Neuronal stem cell (in vitro differentiated cells): ENCODE data around the gene CDC42EP3.

Experiments used
- DNase-seq: peaks from one replicate; pipeline ENCODE4 v3.0.0-alpha.2; 2013; ENCODE audit warnings: low spot score
- H2AFZ ChIP-seq: one replicate; pipeline ENCODE4 v1.6.1; 2013; ENCODE audit warnings: mild to moderate bottlenecking, low read length, inconsistent platforms
- H2AK5ac ChIP-seq: 2 replicates; pipeline ENCODE4 v1.6.1; 2013; ENCODE audit warnings: low read depth, mild to moderate bottlenecking, inconsistent platforms, low read length, moderate library complexity, mixed read lengths
- H2BK120ac ChIP-seq: 2 replicates; pipeline ENCODE4 v1.6.1; 2013; ENCODE audit warnings: low read depth, mild to moderate bottlenecking, inconsistent platforms, low read length, moderate library complexity, mixed read lengths
- H2BK12ac ChIP-seq: one replicate; pipeline ENCODE4 v1.6.1; 2013; ENCODE audit warnings: low read length, inconsistent platforms
- H2BK15ac ChIP-seq: 2 replicates; pipeline ENCODE4 v1.6.1; 2013; ENCODE audit warnings: mild to moderate bottlenecking, low read length, inconsistent platforms, mixed read lengths
- H2BK5ac ChIP-seq: one replicate; pipeline ENCODE4 v1.6.1; 2013; ENCODE audit warnings: inconsistent platforms, mild to moderate bottlenecking, low read length, moderate library complexity
- H3K14ac ChIP-seq: one replicate; pipeline ENCODE4 v1.6.1; 2013; ENCODE audit warnings: low read length, inconsistent platforms
- H3K18ac ChIP-seq: 2 replicates; pipeline ENCODE4 v1.6.1; 2013; ENCODE audit warnings: low read length, inconsistent platforms
- H3K23ac ChIP-seq: 2 replicates; pipeline ENCODE4 v1.6.1; 2013; ENCODE audit warnings: low read depth, mild to moderate bottlenecking, mixed read lengths, low read length, inconsistent platforms; ENCODE audit not compliant: poor library complexity
- H3K27ac ChIP-seq: replicated peaks from 3 replicates; pipeline ENCODE4 v1.5.1; 2013; ENCODE audit warnings: low read length, inconsistent platforms
- H3K27me3 ChIP-seq, 3 experiments: 2 replicates each; pipeline ENCODE4 v1.6.1; 2013; ENCODE audit warnings: low read length in 3 of 3, mild to moderate bottlenecking in 2 of 3, inconsistent platforms in 1 of 3, low read depth in 1 of 3, mixed read lengths in 1 of 3, moderate library complexity in 1 of 3; ENCODE audit not compliant: control insufficient read depth in 3 of 3, insufficient read depth in 3 of 3
- H3K36me3 ChIP-seq, 2 donors: replicated peaks in 1 of 2; 2 replicates each; pipeline ENCODE4 v1.6.1; 2013; ENCODE audit warnings: low read length in 2 of 2; ENCODE audit not compliant: control insufficient read depth in 2 of 2, insufficient read depth in 2 of 2
- H3K4ac ChIP-seq: 2 replicates; pipeline ENCODE4 v1.6.1; 2013; ENCODE audit warnings: inconsistent platforms, mild to moderate bottlenecking, low read length, moderate library complexity
- H3K4me1 ChIP-seq, 2 donors: 1 replicate in 1 of 2; 2 replicates in 1 of 2; pipeline ENCODE4 v1.6.1; 2013; ENCODE audit warnings: low read length in 2 of 2, low read depth in 1 of 2; ENCODE audit not compliant: control insufficient read depth in 2 of 2, insufficient read depth in 1 of 2
- H3K4me2 ChIP-seq: one replicate; pipeline ENCODE4 v1.6.1; 2013; ENCODE audit warnings: mild to moderate bottlenecking, low read length, inconsistent platforms; ENCODE audit not compliant: insufficient read depth, poor library complexity, severe bottlenecking
- H3K4me3 ChIP-seq, 2 donors: 2 replicates each; pipeline ENCODE4 v1.5.1; 2013; ENCODE audit warnings: low read length in 2 of 2, mild to moderate bottlenecking in 2 of 2, inconsistent platforms in 1 of 2, moderate library complexity in 1 of 2
- H3K79me1 ChIP-seq: one replicate; pipeline ENCODE4 v1.6.1; 2013; ENCODE audit warnings: low read depth, mild to moderate bottlenecking, inconsistent platforms, low read length, moderate library complexity
- H3K9ac ChIP-seq: one replicate; pipeline ENCODE4 v1.6.1; 2013; ENCODE audit warnings: mild to moderate bottlenecking, low read depth, low read length, inconsistent platforms; ENCODE audit not compliant: poor library complexity
- H3K9me3 ChIP-seq, 2 donors: replicated peaks in 1 of 2; 2 replicates each; pipeline versions ENCODE3 to v1.6.1; 2013; ENCODE audit warnings: low read length in 2 of 2, mild to moderate bottlenecking in 2 of 2, inconsistent platforms in 1 of 2, low read depth in 1 of 2, mixed read lengths in 1 of 2, moderate library complexity in 1 of 2; ENCODE audit not compliant: control insufficient read depth in 2 of 2, insufficient read depth in 1 of 2
- H4K8ac ChIP-seq: one replicate; pipeline ENCODE4 v1.6.1; 2013; ENCODE audit warnings: low read depth, mild to moderate bottlenecking, inconsistent platforms, low read length, moderate library complexity
- H4K91ac ChIP-seq: one replicate; pipeline ENCODE4 v1.6.1; 2013; ENCODE audit warnings: low read length, low read depth, mild to moderate bottlenecking, inconsistent platforms; ENCODE audit not compliant: poor library complexity
- WGBS, 2 donors: extraction: QIAGEN DNeasy Blood & Tissue Kit; methylation state at CpG; one replicate each; pipeline ENCODE4 v1.1.7; 2013; ENCODE audit warnings: missing lambda C conversion rate in 2 of 2, mixed read lengths in 1 of 2; ENCODE audit not compliant: insufficient read length in 2 of 2, insufficient replicate concordance in 1 of 2; ENCODE audit errors: extremely low coverage in 2 of 2; 5-methylcytosine and 5-hydroxymethylcytosine counted together

CDC42EP3 gene

DNA sequence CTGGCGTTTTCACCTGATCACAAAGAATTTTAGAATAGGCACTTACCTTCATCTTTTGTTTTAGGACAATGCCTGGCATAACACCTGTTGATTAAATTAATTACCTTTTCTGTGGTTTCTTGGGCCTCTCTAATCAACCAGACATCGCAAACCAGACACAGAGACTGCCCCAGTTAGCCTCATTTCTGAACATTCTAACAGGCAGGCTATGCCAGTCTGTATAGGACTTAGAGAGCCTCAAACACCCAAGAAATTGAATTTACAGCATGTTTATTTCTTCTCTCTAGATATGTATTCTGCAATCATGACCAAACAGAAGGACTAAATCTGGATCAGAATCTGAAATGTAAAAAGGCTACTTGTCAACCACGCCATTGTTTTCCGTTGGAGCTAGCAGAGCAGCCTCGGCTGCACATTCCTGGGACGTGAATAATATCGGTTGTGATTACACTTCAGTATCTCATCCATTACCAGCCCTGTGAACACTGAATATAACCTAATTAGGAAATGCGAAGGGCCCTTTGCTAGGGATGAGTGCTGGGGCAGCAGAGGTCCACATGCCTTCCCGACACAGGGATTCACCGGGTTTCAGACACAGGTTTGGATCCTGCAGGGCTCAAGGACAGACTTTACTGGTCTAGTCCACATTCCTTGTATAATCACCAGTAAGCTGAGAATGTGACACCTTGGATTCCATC, 17.5 kb upstream of the CDC42EP3 start:
- Histone ChIP-seq H3K79me1 (no peaks in the 10 kb centered on the region), H3K4ac (no peak overlapping the region), H2BK12ac (no peak overlapping the region), H3K14ac (no peak overlapping the region), H3K4me1 (peaks cover 1 to 8% of the 10 kb centered on the region in 2 donors), H2AK5ac (no peak overlapping the region), H3K4me2 (no peak overlapping the region), H3K23ac (no peak overlapping the region), H2BK120ac (no peak overlapping the region), H3K36me3 (no peaks in the 10 kb centered on the region), H2BK5ac (no peak overlapping the region), H4K91ac (no peak overlapping the region), H3K27ac (no peak overlapping the region), H3K9ac (no peak overlapping the region), H3K9me3 (no peaks in the 10 kb centered on the region), H3K27me3 (no peaks in the 10 kb centered on the region), H2BK15ac (no peak overlapping the region), H3K4me3 (no peak overlapping the region), H2AFZ (peak overlapping the region; percentile 76), H4K8ac (no peak overlapping the region), H3K18ac (no peak overlapping the region)
- no peak for DNase-seq
- no CpG with 5 or more reads among the region's 10 CpGs for WGBS, 2 donors

DNA sequence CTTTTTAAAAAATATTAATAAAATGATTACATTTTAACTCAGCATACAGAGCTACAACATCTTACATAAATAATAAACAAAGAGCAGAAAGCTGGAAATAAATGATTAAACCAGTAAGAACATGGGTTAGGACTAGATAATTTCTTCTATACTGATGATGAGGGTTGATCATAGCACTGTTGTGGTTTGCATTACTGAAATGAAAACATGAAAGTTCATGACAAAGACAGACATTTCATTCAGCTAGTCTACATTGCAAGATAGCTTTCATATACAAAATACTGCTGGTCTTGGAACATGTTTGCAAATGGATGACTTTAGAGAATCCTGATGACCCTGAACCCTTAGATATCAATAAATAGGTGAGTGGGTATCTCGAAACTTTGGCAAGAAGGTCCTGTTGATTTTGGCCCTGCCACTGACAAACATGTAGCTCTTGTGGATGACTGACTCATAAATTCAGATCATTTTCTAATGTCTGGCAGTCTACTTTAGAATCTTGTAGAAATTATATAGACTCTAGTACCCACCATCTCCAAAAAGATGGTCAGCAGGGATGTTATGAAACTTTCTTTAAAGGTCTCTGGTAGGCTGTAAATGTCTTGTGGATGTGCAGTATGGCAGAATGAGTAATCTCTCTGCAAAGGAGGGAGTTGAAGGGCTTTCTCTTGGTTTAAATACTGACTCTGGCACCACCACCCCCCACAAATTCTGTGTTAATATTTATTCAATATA, 15.5 kb upstream of the CDC42EP3 start:
- Histone ChIP-seq H2BK120ac (no peak overlapping the region), H2BK5ac (no peak overlapping the region), H3K36me3 (no peaks in the 10 kb centered on the region), H3K4ac (no peak overlapping the region), H3K14ac (no peak overlapping the region), H4K91ac (no peak overlapping the region), H3K9me3 (no peaks in the 10 kb centered on the region), H3K79me1 (no peaks in the 10 kb centered on the region), H3K27ac (no peak overlapping the region), H3K4me3 (no peak overlapping the region), H2AK5ac (no peak overlapping the region), H3K9ac (no peak overlapping the region), H3K4me2 (no peak overlapping the region), H3K27me3 (no peaks in the 10 kb centered on the region), H3K4me1 (peaks cover 1 to 8% of the 10 kb centered on the region in 2 donors), H3K23ac (no peak overlapping the region), H3K18ac (no peak overlapping the region), H2BK12ac (no peak overlapping the region), H2AFZ (no peak overlapping the region), H4K8ac (no peak overlapping the region), H2BK15ac (no peak overlapping the region)
- no peak for DNase-seq
- no CpG with 5 or more reads among the region's 1 CpG for WGBS, 2 donors

DNA sequence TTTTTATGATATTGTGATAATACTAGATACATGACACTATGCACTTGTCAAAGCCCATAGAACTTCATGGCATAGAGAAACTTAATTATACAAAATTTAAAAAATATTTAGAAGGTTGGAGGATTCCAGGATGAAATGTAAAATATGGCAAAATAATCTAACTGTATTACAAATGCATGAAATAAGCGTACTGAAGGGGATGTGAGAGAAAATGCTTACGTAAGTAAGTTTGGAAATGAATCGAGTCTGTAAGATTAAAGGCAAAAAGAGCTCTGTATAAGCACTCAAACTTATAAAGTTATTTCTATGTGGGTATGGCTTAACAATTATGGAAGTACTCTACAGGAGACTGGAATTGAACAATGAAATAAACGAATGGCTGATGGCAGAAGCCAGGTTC, 13.4 kb upstream of the CDC42EP3 start:
- H2BK15ac ChIP-seq, result no peak overlapping the region
- no peak overlapping the region for H3K23ac ChIP-seq
- DNase-seq, result no peak
- no peak overlapping the region for H2BK12ac ChIP-seq
- H2AK5ac ChIP-seq, result no peak overlapping the region
- no peaks in the 10 kb centered on the region for H3K36me3 ChIP-seq
- H2BK5ac ChIP-seq, result no peak overlapping the region
- H2AFZ ChIP-seq, result no peak overlapping the region
- H2BK120ac ChIP-seq, result no peak overlapping the region
- 100% methylated on average over 2 of the region's 4 CpGs; no CpG with 5 or more reads in 1 of the 2 donors for WGBS, 2 donors
- H3K18ac ChIP-seq, result no peak overlapping the region
- no peak overlapping the region for H3K4me2 ChIP-seq
- peaks cover 1 to 8% of the 10 kb centered on the region in 2 donors for H3K4me1 ChIP-seq
- H4K91ac ChIP-seq, result no peak overlapping the region
- H3K9ac ChIP-seq, result no peak overlapping the region
- H3K9me3 ChIP-seq, result no peaks in the 10 kb centered on the region
- no peak overlapping the region for H4K8ac ChIP-seq
- no peak overlapping the region for H3K14ac ChIP-seq
- no peak overlapping the region for H3K4ac ChIP-seq
- no peak overlapping the region for H3K4me3 ChIP-seq
- H3K27me3 ChIP-seq, result no peaks in the 10 kb centered on the region
- H3K79me1 ChIP-seq, result no peaks in the 10 kb centered on the region
- H3K27ac ChIP-seq, result no peak overlapping the region

DNA sequence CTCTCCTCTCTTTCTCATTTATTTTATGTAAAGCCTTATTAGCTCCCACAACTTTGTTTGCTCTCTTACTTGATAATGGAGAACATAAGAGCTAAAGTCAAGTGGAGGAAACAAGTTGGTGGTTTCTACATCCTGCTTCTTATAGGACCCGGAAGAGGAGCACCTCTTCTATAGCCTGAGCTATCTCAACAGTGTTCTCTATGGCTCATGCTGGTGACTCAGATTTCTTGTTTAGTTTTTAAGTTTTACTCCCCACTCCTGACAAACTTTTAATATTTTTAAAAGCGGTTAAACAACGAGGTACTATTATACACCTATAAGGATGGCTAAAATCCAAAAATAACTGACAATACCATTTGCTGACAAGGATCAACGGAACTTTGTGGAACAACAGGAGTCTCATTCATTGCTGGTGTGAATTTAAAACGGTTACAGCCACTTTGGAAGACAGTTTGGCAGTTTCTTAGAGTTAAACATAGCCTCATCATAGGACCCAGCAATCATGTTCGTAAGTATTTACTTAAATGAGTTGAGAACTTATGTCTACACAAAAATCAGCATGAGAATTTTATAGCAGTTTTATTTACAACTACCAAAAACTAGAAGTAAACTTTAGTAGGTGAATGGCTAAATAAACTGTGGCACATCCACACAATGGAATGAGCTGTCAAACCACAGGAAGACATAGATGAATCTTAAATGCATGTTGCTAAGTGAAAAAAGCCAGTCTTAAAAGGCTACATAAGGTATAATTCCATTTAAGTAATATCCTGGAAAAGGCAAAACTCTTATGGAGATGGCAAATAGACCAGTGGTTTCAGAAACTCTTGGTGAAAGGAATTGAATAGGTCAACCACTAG, 12.7 kb upstream of the CDC42EP3 start:
- no peak overlapping the region for H3K4me3 ChIP-seq
- H3K9me3 ChIP-seq, result no peaks in the 10 kb centered on the region
- H2BK5ac ChIP-seq, result no peak overlapping the region
- H3K4me2 ChIP-seq, result no peak overlapping the region
- no peak overlapping the region for H4K8ac ChIP-seq
- H3K36me3 ChIP-seq, result no peaks in the 10 kb centered on the region
- no CpG with 5 or more reads among the region's 6 CpGs for WGBS, 2 donors
- no peak overlapping the region for H3K27ac ChIP-seq
- H2BK12ac ChIP-seq, result no peak overlapping the region
- H4K91ac ChIP-seq, result no peak overlapping the region
- no peak overlapping the region for H2BK120ac ChIP-seq
- H2AFZ ChIP-seq, result no peak overlapping the region
- no peak for DNase-seq
- peaks cover 0 to 2% of the 10 kb centered on the region in 2 donors for H3K4me1 ChIP-seq
- no peaks in the 10 kb centered on the region for H3K79me1 ChIP-seq
- no peak overlapping the region for H3K9ac ChIP-seq
- H3K27me3 ChIP-seq, result no peaks in the 10 kb centered on the region
- no peak overlapping the region for H2AK5ac ChIP-seq
- no peak overlapping the region for H2BK15ac ChIP-seq
- H3K23ac ChIP-seq, result no peak overlapping the region
- no peak overlapping the region for H3K4ac ChIP-seq
- no peak overlapping the region for H3K18ac ChIP-seq
- no peak overlapping the region for H3K14ac ChIP-seq
